SW 1271 (cell line): ENCODE measurements around the gene GTF3C1.
"Not testable (repeated sequence)": the region's sequence is repeated elsewhere in the genome, so short reads cannot be mapped to it uniquely, and the experiment has no call there.

ENCODE experiments used
- DNase-seq, 2 experiments: peaks; one replicate each; lab custom pipeline; 2025; lab: John Stamatoyannopoulos, UW

GTF3C1 gene

DNA sequence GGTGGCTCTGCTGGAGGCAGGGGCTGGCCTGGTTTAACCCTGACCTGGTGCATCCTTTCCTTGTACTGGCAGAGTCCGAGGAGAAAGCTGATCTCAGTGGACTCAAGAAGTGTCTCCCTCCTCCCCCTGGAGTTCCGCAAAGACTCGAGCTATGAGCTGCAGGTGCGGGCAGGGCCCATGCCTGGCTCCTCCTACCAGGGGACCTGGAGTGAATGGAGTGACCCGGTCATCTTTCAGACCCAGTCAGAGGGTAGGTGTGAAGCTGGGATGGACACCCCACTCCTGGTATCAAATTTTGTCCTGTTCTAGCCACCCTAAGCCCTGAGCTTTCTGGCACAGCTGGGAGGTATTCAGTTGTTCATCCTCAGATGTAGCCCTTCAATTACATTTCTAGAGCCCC is 105.2 kb downstream of the GTF3C1 start:
- no peak for DNase-seq

DNA sequence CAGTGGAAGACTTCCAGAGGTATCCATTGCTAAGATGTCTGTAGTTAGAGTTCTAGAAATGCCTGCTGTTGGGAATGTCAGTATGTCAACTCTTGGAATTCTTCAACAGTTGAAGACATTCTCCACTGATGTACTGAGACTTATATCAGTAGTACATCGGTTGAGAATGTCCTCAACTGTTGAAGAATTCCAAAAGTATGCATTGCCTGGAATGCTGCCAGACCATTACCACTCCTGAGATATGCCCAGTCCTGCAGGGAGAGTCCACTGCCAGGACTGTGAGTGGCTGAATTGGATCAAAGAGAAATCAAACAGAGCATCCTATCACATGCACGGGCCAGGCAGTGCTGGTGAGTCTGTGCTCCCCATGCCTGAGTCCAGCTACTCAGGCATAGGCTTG is 105.7 kb downstream of the GTF3C1 start:
- no peak for DNase-seq

DNA sequence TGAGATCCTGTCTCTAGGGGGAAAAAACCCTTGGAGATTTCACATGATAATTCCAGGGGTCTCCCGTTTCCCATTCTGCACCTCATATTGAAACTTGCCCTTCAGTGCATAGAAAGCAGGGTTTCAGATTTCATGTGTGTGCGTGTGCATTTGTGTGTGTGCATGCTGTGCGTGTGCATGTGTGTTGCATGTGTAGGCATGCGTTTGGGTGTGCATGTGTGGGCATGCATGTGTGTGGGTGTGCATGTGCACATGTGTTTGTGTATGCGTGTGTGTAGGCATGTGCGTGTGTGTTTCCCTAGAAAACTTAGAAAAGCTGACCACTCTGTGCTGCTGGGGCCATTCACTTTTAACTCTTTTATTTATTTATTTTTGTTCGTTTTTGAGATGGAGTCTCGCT is 107.7 kb downstream of the GTF3C1 start:
- DNase-seq = no peak

DNA sequence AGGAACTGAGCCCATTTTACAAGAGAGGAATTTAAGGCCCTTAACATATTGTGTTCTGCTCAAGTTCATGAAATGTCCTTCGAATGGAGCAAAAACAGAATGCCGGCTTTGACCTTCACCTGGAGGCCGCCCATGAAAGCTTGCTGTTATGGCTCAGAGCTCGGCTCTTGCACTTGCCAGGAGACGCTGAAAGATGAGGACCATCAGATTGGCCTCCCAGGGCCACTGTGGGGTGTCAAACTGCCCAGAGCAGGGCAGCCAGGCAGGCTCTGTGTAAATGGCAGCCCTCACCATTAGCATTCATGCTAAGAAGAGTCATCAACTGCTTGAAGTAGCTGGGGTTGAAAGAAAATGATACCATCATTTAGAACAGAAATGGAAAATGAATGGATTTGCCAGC is 108.4 kb downstream of the GTF3C1 start:
- DNase-seq = no peak

DNA sequence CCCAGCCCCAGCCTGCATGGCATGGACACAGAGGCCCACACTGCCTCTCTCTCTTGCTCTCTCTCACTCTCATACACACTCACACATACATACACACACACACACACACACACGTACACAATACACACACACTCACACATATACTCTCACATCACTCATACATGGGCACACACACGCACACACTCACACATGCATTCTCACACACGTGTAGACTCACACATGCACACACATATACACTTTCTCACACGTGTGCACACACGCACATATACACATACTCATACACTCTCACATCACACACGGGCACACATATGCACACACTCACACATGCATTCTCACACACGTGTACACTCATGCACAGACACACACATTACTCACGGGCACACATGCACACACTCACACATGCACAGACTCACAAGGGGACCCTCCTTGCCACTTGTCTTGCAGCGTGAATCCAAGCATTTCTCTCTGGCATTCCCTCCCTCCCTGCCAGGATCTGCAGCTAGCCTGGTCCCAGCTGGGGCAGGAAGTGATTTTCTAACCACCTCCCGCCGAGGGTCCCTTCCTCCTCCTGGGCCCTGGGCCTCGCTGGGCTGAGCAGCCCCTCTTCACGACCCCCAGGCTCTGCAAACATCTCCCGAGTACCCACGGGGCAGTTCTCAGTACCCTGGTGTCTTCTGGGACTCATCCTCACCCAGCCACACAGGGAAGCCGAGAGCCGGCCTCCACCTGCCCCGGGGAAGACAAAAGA is 110.3 kb downstream of the GTF3C1 start:
- DNase-seq = no peak

DNA sequence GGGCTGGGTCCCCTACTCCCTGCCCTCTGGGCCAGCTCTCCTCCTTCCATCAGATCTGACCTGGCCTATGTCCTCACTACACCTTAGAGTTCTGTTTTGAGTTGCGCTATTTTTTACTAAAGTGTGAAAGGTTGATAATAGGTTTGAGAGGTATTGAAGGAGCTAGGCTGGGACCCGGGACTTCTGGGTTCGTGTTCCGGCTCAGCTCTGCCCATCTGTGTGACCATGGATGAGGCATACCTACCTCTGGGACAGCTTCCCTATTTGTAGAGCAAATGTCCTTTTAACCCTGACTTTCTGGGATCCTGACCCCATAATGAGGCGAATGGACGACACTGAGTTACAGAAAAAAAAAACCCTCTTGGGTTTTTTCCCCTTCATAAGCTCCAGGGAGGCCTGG is 111.8 kb downstream of the GTF3C1 start:
- no peak for DNase-seq

DNA sequence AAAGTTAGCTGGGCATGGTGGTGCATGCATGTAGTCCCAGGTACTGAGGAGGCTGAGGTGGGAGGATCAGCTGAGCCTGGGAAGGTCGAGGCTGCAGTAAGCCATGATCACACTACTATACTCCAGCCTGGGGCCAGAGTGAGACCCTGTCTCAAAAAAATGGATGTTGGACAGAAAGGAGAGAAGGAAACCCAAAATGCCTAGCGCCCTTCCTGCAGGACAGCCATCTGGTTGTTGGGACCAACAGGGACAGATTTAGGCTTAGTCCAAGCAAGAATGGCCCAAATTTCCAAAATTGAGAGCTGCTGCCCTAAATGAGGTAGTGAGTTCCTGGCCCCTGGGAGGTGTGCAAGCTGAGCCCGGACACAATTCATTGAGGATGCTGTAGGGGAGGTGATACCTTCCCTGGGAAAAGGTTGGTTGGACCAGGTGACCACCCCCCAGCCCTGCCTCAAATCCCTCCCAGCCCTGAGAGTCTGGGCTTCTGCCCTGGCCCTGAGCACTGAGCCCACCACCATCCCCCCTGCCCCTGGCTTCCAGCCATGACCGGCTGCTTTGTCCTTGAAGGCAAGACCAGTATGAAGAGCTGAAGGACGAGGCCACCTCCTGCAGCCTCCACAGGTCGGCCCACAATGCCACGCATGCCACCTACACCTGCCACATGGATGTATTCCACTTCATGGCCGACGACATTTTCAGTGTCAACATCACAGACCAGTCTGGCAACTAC is 112.6 kb downstream of the GTF3C1 start:
- no peak for DNase-seq

DNA sequence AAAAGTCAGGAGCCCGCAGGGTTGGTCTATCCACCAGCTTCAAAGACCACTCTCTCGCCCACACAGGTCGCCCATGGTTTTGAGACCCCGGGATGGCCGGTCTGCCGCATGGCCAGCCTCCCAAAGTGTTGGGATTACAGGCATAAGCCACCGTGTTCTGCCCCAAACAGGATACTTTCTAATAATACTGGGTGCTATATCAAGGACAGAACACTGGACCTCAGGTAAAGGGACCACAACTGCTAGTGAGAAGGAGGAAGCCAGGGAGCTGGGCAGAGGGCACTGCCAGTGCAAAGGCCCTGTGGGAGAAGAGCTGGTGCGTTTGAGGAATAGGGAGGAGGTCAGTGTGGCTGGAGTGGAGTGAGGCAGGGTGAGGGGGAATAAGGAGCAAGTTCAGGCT is 113.6 kb downstream of the GTF3C1 start:
- no peak for DNase-seq

DNA sequence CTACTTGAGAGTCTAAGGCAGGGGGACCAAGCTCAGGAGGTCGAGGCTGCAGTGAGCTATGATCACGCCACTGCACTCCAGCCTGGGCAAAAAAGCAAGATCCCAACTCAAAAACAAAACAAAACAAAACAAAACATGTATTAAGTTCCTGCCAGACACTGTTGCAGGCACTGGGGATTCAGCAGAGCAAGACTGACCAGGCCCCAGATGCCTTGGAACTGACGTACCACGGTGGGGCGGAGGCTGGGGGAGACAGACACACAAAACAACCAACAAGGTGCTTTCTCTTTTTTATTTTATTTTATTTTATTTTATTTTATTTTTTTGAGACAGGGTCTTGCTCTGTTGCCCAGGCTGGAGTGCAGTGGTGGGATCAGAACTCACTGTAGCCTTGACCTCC is 114.6 kb downstream of the GTF3C1 start:
- not testable (repeated sequence) for DNase-seq

DNA sequence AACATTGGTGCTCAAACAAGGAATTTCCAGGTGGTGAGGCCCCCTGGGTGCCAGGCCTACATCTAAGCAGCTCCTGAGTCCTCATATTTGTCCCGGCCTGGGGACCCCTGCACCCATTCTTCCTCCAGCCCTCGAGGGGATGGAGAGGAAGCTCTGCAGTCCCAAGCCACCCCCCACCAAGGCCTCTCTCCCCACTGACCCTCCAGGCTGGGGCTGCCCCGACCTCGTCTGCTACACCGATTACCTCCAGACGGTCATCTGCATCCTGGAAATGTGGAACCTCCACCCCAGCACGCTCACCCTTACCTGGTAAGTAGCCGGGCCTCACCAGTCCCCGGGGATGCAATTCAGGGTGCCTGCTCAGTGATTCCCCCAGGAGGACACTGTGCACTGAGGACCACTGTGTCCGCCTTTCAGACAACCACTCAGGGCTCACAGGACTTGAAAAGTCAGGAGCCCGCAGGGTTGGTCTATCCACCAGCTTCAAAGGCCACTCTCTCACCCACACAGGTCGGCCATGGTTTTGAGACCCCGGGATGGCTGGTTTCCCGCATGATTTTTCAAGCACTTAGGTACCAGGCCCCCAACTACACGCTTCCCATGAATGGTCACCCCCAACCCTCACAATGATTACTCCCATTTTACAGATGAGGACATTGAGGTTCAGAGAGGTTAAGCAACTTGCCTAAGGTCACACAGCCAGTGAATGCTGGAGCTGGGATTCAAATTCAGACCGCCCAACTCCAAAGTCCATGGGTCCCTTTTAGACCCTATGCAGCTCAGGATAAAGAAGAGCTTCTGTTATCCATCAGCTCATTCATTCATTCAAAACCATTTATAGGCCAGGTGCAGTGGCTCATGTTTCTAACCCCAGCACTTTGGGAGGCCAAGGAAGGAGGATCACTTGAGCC is 115.3 kb downstream of the GTF3C1 start:
- no peak for DNase-seq

DNA sequence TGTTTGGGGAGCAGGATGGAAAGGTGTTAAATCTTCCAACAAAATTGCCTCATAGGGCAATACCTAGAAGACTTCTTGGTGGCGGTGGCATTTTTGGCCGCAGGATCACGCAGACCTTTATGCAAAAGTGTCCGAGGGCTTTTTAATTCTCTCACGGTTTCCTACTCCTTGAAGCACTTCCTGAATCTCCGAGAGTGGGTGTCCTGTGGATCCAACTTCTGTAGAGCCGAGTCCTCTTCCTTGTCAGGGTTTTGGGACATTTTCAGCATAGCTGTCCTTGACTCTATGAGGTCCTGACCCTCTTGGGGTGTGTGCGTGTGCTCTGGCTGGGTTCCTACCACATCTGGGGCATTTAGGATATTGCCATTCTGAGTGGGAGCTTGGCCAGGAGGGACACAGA is 116.1 kb downstream of the GTF3C1 start:
- no peak for DNase-seq

DNA sequence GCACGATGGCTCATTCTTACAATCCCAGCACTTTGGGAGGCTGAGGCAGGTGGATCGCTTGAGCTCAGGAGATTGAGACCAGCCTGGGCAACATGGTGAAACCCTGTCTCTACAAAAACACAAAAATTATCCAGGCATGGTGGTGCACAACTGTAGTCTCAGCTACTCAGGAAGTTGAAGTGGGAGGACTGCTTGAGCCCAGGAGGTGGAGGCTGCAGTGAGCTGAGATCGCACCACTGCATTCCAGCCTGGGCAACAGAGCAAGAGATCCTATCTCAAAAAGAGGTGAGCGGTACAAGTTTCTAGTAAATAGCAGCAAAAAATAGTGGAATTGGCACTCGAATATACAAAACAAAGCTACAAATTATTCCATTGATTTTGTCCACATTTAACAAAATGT is 116.5 kb downstream of the GTF3C1 start:
- not testable (repeated sequence) for DNase-seq

DNA sequence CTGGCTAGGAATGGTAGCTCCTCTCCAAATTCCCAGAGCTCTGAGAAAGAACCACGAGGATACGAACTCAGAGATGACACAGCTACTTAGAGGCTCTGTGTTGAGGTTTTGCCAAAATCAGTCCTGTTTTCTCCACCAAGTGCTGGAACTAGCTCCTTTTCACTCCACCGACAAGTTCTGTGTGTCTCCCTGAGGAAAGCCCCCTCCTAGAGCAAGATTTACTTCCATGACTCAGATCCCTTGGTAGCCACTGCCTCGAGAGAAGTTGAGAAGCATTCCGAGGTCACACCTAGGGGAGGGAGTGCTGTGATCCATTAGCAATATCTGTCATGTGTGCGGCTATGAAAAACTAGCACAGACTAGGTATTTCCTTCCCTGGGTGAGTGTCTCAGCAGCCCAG is 117.2 kb downstream of the GTF3C1 start:
- DNase-seq = no peak

DNA sequence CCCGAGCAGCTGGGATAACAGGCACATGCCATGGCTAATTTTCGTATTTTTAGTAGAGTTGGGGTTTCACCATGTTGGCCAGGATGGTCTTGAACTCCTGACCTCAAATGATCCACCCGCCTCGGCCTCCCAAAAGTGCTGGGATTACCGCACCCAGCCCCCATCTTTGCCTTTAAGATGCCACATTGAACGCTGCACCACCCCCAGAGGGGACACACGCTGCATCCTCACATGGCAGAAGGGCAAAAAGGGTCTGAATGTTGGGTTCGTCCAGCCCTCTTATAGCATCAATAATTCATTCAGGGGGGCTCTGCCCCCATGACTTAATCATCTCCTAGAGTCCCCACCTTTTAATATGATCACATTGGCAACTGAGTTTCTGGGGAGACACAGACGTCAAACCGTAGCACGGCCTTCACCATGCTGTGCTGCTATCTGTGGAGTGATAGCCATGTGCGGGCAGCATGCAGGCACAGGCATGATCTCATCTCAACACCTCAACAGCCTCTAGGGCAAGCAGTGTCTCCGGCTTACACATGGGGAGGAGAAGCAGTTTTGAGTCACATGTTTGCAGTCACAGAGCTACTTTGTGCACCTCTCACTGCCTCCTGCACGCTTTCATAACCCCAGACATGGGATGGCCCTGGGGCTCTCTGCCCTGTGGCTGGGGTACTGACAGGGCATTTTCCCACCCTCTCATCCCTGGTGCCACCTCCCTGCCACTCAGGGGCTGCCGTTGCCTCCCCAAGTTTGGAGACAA is 117.8 kb downstream of the GTF3C1 start:
- no peak for DNase-seq

DNA sequence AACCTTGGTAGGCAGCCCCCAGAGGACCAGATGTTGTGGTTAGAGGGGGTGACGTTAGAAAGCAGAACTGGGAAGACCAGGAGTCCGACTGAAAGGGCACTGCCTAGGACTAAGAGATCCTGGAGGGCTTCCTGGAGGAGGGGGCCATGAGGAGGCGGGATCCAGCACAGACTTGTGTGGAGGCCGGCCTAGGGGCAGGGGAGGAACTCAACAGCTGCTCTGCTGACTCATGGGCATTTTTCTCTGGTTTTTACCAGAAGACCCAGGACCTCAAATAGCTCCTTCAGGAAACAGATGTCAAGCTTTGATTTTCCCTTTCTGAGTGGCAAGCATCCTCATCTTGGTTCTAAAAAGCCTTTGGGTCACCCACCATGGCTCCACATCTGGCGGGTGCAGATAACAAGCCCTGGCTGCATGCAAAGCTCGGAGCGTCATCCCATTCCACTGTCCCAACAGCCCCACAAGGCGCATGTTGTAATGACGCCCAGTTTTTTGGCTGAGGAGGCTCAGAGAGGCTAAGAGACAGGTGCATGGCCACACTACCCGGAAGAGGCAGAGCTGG is 118.7 kb downstream of the GTF3C1 start:
- DNase-seq = no peak

DNA sequence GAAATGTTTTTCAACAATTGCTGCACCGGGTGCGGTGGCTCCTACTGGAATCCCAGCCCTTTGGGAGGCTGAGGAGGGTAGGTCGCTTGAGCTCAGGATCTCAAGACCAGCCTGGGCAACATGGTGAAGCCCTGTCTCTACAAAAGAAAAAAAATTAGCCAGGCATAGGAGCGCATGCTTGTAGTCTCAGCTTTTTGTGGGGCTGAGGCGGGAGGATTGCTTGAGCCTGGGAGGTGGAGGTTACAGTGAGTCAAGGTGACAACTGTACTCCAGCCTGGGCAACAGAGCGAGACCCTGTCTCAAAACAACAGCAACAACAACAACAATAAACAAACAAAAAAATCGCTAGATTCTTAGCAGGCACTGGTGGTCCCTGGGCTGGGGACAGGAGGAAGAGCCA is 119.2 kb downstream of the GTF3C1 start:
- no peak for DNase-seq

DNA sequence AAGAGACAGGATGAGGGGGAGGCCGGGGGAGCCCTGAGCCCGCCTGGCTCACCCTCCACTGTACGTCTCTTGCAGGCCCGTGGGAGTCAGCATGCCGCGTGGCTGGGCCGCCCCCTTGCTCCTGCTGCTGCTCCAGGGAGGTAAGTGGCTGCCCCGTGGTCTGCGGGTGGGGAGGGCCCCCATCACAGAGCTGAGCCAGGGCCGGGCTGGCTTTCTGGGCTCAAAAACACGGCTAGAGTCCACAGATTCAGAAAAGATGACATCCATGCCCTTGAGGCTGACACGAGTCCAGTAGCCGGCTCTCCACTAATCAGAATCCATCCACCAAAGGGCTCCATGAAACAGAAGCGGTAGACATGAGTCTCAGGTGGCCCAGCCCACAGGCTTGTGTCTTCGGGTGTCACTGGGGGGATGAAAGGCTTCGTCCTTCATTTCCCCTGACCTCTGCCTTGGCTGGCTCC is 119.7 kb downstream of the GTF3C1 start:
- no peak for DNase-seq

DNA sequence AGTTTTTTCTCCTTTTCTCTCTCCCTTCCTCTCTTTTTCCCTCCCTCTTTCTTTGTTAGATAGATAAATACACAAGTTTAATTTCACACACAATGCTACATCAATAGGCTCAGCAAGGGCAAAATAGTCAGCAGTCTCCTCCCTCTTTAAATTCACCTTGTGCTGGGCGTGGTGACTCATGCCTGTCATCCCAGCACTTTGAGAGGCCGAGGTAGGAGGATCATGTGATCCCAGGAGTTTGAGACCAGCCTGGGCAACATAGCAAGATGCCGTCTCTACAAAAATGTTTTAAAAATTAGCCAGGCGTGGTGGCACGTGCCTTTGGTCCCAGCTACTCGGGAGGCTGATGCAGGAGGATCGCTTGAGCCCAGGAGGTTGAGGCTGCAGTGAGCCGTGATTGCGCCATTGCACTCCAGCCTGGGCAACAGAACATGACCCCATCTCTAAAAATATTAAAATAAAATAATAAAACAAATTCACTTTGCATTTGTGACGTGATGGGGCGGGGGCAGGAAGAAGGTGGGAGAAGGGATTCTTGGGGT is 120.3 kb downstream of the GTF3C1 start:
- DNase-seq = no peak

DNA sequence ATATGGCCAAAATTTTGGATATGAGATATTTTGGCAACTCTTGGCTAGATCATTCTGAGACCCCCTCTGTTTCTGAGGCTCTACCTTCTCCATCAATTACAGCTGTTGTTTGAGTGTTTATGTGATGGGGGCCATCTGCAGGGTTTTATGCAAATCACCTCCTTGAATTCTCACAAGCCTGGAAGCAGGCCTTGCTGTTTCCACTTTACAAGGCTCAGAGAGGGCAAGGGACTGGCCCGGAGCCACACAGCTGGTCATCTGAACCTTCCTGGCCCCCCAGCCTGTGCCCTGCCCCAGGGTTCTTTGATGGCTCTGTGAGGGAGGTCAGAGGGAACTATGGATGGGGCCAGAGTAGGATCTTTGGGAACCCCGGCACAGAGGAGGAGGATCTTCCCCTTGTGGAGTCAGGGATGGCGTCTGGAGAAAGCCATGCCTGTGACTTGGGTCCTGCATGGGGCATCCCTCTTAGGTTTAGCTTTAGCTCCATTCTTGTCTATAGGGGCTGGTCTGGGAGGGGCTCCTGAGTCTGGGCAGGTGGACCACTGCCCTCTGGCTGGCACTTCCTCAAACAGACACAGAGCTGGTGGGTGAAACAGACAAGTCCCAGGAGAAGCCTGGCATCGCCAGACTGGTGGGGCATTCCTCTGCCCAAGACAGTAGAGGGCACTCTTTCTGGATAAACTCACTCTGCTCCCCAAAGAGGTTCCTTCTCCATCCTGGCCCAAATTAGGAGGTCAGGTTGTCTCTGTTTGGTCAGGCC is 121.5 kb downstream of the GTF3C1 start:
- no peak for DNase-seq

DNA sequence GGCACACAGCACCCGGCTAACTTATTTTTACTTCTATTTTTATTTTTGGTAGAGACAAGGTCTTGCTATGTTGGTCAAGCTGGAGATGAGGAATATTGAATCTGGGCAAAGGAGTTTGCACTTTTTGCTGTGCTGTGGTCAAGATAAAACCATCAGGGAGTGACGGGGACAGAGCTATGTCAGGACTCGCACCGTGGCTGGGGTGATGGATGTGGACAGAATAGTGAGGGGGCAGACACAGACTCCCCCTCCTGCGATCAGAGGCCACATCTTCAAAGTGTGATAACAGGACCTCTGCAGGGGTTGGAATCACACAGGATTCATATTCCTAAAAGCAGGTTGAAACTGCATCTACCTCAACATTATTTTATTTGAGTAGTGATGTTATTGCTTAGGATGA is 122.2 kb downstream of the GTF3C1 start:
- DNase-seq = no peak
